Measurements from ENCODE around the gene JAZF1. TPM values are rescaled to one million over a fixed set of nuclear protein-coding genes. Genes with fewer than 3 reads are reported as not detected.

The JAZF1 gene
- total and polyA plus RNA-seq, 9 of the 15 experiments (the other 6 are each of a cell fraction or from before 2014, with no cell fraction given), result 0.04 to 0.64 (median 0.11) TPM; not detected in 3

GRCh38 chr7:27842851-27843250 lies 337.7 kb downstream of the JAZF1 start:
- in situ Hi-C loops (cut with MboI), result no loop called here

More at GRCh38 chr7:27842851-27843250, 337.7 kb downstream of the JAZF1 start:
- Histone ChIP-seq H2AFZ (ENCODE audit: low read depth, low read length) (no peak overlapping the region), H3K27me3 (ENCODE audit: control insufficient read depth in 2 of 2, insufficient read depth in 2 of 2, low read length in 2 of 2) (peaks cover 55 to 68% of the 10 kb centered on the region in 2 experiments), H3K9me3 (replicated peaks; ENCODE audit: control insufficient read depth, insufficient read depth, low read depth, low read length) (no peaks in the 10 kb centered on the region), H4K20me1 (replicated peaks; ENCODE audit: control insufficient read depth, insufficient read depth, low read length) (no peaks in the 10 kb centered on the region), H3K4me2 (ENCODE audit: insufficient read depth, low read length) (no peak overlapping the region), H3K9me1 (ENCODE audit: control insufficient read depth, insufficient read depth, low read length) (no peaks in the 10 kb centered on the region), H3K9ac (ENCODE audit: insufficient read depth in 1 of 2, low read depth in 2 of 2, low read length in 2 of 2) (no peak overlapping the region), H3K4me1 (replicated peaks in 1 of 2; ENCODE audit: control insufficient read depth in 2 of 2, insufficient read depth in 2 of 2, low read length in 2 of 2) (no peaks in the 10 kb centered on the region), H3K4me3 (no peak overlapping the region), H3K79me2 (ENCODE audit: control insufficient read depth, insufficient read depth, low read length) (no peaks in the 10 kb centered on the region), H3K36me3 (ENCODE audit: control insufficient read depth, insufficient read depth, low read length) (no peaks in the 10 kb centered on the region), H3K27ac (ENCODE audit: extremely low read depth, low read depth, low read length) (no peak overlapping the region)
- WGBS (ENCODE audit: insufficient coverage, low coverage, missing lambda C conversion rate), result 9% methylated on average over 9 of the region's 9 CpGs
- CTCF ChIA-PET (ENCODE audit: low intra/inter-chr PET ratio), result no interaction called here
- intact Hi-C loops (cut with micrococcal nuclease), result no loop called here
- FAIRE-seq (no peak), ATAC-seq (peak; percentile 31; the same call in 1 of the 3 replicates), DNase-seq (ENCODE audit: extremely low read depth in 1 of 4, low spot score in 3 of 4) (no peak)
- POLR2A ChIA-PET, result interaction anchor here (0.9 kb wide), 1 partner anchor 8 kb away, joined by 3 read pairs; no protein-coding TSS in a partner anchor
- no TSS peak for BruUV-seq (replicated peaks)
- TF ChIP-seq, protein P1, sequence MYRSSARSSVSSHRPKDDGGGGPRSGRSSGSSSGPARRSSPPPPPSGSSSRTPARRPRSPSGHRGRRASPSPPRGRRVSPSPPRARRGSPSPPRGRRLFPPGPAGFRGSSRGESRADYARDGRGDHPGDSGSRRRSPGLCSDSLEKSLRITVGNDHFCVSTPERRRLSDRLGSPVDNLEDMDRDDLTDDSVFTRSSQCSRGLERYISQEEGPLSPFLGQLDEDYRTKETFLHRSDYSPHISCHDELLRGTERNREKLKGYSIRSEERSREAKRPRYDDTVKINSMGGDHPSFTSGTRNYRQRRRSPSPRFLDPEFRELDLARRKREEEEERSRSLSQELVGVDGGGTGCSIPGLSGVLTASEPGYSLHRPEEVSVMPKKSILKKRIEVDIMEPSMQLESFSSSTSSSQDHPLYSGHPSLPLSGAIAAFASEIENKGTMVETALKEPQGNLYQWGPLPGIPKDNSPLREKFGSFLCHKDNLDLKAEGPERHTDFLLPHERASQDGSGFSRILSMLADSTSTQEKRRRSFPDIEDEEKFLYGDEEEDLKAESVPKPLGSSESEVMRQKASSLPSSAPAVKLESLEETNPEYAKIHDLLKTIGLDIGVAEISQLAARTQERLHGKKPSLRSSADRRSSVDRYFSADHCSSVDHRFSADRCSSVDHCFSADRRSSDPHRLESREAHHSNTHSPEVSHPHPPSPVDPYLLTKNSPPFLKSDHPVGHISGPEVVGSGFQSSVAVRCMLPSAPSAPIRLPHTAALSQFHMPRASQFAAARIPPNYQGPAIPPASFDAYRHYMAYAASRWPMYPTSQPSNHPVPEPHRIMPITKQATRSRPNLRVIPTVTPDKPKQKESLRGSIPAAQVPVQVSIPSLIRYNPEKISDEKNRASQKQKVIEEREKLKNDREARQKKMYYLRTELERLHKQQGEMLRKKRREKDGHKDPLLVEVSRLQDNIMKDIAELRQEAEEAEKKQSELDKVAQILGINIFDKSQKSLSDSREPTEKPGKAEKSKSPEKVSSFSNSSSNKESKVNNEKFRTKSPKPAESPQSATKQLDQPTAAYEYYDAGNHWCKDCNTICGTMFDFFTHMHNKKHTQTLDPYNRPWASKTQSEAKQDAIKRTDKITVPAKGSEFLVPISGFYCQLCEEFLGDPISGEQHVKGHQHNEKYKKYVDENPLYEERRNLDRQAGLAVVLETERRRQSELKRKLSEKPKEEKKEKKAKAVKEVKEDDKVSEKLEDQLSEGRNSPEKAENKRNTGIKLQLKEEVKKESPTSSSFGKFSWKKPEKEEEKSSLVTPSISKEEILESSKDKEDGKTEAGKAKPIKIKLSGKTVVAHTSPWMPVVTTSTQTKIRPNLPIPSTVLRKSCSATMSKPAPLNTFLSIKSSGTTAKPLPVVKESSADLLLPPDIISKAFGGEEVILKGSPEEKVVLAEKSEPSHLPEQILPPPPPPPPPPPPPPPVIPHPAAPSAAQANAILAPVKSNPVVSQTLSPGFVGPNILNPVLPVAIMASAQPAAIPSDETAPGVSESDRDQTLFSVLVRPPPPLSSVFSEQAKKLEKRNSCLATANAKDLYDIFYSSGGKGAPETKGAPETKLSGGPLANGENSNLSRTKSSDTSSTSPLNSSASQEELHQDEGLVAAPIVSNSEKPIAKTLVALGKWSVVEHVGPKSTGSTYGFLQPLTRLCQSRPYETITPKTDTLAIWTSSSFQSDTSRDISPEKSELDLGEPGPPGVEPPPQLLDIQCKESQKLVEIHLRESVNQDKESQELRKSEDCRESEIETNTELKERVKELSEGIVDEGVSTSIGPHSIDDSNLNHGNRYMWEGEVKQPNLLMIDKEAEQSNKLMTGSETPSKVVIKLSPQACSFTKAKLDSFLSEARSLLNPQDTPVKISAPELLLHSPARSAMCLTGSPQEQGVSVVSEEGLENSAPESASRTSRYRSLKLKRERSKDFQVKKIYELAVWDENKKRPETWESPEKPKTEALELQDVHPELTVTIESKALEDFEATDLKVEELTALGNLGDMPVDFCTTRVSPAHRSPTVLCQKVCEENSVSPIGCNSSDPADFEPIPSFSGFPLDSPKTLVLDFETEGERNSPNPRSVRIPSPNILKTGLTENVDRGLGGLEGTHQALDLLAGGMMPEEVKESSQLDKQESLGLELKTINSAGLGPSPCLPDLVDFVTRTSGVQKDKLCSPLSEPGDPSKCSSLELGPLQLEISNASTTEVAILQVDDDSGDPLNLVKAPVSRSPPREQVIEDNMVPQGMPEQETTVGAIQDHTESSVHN (IDR thresholded peaks at IDR 0.05; ENCODE audit: borderline replicate concordance in 1 of 2, low read depth in 1 of 2), result no peak
- TF ChIP-seq ASH1L (IDR thresholded peaks at IDR 0.05; ENCODE audit: borderline replicate concordance, low read depth, partially characterized antibody) (no peak), ZFPM2 (CRISPR knock-in tag; IDR thresholded peaks at IDR 0.05) (no peak)
- TF ChIP-seq, protein P2, sequence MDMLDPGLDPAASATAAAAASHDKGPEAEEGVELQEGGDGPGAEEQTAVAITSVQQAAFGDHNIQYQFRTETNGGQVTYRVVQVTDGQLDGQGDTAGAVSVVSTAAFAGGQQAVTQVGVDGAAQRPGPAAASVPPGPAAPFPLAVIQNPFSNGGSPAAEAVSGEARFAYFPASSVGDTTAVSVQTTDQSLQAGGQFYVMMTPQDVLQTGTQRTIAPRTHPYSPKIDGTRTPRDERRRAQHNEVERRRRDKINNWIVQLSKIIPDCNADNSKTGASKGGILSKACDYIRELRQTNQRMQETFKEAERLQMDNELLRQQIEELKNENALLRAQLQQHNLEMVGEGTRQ (CRISPR knock-in tag; IDR thresholded peaks at IDR 0.05), result peak; percentile 23; the same call in 1 of the 2 replicates

All from K562 (cell line).